ENCODE measurements around the gene DHX8.

DNA sequence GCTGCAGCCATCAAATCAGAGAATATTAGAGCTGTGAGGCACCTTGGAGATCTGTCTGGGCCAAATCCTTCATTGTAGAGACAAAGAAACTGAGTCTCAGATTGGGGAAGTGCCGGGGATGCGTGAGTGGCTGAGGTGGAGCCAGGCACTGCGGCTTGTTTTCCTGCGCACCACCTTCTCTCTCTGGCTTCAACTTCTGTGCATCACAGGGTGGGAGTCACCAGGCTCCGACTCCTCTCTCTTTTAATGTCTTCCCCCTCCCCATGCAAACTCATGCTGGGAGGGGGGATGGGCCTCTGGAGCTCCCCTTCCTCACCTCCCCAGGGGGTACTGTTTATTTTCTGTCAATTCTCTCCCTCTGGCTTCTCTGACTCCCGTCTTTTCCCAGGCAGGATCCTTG is 71.1 kb downstream of the DHX8 start:
- TF ChIP-seq, protein P1, sequence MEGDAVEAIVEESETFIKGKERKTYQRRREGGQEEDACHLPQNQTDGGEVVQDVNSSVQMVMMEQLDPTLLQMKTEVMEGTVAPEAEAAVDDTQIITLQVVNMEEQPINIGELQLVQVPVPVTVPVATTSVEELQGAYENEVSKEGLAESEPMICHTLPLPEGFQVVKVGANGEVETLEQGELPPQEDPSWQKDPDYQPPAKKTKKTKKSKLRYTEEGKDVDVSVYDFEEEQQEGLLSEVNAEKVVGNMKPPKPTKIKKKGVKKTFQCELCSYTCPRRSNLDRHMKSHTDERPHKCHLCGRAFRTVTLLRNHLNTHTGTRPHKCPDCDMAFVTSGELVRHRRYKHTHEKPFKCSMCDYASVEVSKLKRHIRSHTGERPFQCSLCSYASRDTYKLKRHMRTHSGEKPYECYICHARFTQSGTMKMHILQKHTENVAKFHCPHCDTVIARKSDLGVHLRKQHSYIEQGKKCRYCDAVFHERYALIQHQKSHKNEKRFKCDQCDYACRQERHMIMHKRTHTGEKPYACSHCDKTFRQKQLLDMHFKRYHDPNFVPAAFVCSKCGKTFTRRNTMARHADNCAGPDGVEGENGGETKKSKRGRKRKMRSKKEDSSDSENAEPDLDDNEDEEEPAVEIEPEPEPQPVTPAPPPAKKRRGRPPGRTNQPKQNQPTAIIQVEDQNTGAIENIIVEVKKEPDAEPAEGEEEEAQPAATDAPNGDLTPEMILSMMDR (conservative IDR thresholded peaks at IDR 0.05; ENCODE audit: low read length) = no peak
- TF ChIP-seq EZH2phosphoT487 (IDR thresholded peaks at IDR 0.05; ENCODE audit: borderline replicate concordance, low read depth, low read length) = no peak

Data from OCI-LY7 (cell line).